T follicular helper cell (primary cell): ENCODE data around the gene RPS5.
A peak's percentile ranks its signal among the peaks of the same experiment; 100 is the strongest.
"Not testable (repeated sequence)": the region's sequence is repeated elsewhere in the genome, so short reads cannot be mapped to it uniquely, and the experiment has no call there.

Experiments
- DNase-seq: peaks from one replicate; pipeline ENCODE4 v3.0.0-alpha.2; 2020; ENCODE audit warnings: low read depth

Gene RPS5

GRCh38 chr19:58356766-58357480, 30.1 kb upstream of the RPS5 start:
- DNase-seq: no peak

GRCh38 chr19:58357481-58358145, 29.5 kb upstream of the RPS5 start:
- DNase-seq: no peak

- no peak for DNase-seq
Observed at GRCh38 chr19:58361900-58362271, 25.2 kb upstream of the RPS5 start.

- DNase-seq: peak; percentile 93
Observed at GRCh38 chr19:58362272-58362994, 24.6 kb upstream of the RPS5 start, which contains the start of gene ZNF497. Gene ZNF497 (minus strand): TSS chr19:58362751. CDS start chr19:58357635, 5,116 bp downstream.

GRCh38 chr19:58364146-58364545, 22.9 kb upstream of the RPS5 start:
- DNase-seq: no peak

GRCh38 chr19:58366585-58367430, 20.3 kb upstream of the RPS5 start:
- DNase-seq: no peak

- no peak for DNase-seq
Observed at GRCh38 chr19:58367698-58368454, 19.2 kb upstream of the RPS5 start.

GRCh38 chr19:58368561-58369360, 18.3 kb upstream of the RPS5 start:
- DNase-seq: no peak

- DNase-seq: no peak
Observed at GRCh38 chr19:58372311-58373133, 14.5 kb upstream of the RPS5 start.

GRCh38 chr19:58374200-58374599, 12.9 kb upstream of the RPS5 start:
- DNase-seq: no peak

GRCh38 chr19:58376724-58377123, 10.3 kb upstream of the RPS5 start:
- not testable (repeated sequence) for DNase-seq

- no peak for DNase-seq
Observed at GRCh38 chr19:58379246-58379645, 7.8 kb upstream of the RPS5 start.

GRCh38 chr19:58380037-58380661, 6.9 kb upstream of the RPS5 start:
- no peak for DNase-seq

- DNase-seq: peak; percentile 97
Observed at GRCh38 chr19:58380662-58381459, 6.2 kb upstream of the RPS5 start, which contains the start of gene ZNF837. Gene ZNF837 (minus strand): TSS chr19:58381030. CDS start chr19:58369332, 11,698 bp downstream.

- no peak for DNase-seq
Observed at GRCh38 chr19:58381460-58382212, 5.4 kb upstream of the RPS5 start.

- no peak for DNase-seq
Observed at GRCh38 chr19:58382997-58383603, 4.0 kb upstream of the RPS5 start.
